Panc1 (cell line): ENCODE results near the gene SMAD7.

Experiments used
- POLR2AphosphoS5 ChIP-seq: IDR thresholded peaks from 2 replicates; pipeline ENCODE4 v1.6.1; 2012; ENCODE audit warnings: mild to moderate bottlenecking, low read depth, low read length, moderate library complexity
- TF ChIP-seq, protein P1 (sequence below): fragments of 450-650 bp; IDR thresholded peaks from 2 replicates; pipeline ENCODE4 v1.5.1; 2017; ENCODE audit warnings: mild to moderate bottlenecking
- TF ChIP-seq, protein P2 (sequence below), 2 experiments: IDR thresholded peaks; 2 replicates each; pipeline ENCODE4 v1.6.1; 2011 to 2012; ENCODE audit warnings: low read depth in 2 of 2, control low read depth in 1 of 2, low read length in 1 of 2, mild to moderate bottlenecking in 1 of 2, moderate library complexity in 1 of 2; ENCODE audit not compliant: insufficient read depth in 1 of 2

GRCh38 chr18:48973731-48974130 lies 23.0 kb upstream of the SMAD7 start:
- TF ChIP-seq, protein P1, sequence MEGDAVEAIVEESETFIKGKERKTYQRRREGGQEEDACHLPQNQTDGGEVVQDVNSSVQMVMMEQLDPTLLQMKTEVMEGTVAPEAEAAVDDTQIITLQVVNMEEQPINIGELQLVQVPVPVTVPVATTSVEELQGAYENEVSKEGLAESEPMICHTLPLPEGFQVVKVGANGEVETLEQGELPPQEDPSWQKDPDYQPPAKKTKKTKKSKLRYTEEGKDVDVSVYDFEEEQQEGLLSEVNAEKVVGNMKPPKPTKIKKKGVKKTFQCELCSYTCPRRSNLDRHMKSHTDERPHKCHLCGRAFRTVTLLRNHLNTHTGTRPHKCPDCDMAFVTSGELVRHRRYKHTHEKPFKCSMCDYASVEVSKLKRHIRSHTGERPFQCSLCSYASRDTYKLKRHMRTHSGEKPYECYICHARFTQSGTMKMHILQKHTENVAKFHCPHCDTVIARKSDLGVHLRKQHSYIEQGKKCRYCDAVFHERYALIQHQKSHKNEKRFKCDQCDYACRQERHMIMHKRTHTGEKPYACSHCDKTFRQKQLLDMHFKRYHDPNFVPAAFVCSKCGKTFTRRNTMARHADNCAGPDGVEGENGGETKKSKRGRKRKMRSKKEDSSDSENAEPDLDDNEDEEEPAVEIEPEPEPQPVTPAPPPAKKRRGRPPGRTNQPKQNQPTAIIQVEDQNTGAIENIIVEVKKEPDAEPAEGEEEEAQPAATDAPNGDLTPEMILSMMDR, result no peak
- no peak for TF ChIP-seq POLR2AphosphoS5
- TF ChIP-seq, protein P2, sequence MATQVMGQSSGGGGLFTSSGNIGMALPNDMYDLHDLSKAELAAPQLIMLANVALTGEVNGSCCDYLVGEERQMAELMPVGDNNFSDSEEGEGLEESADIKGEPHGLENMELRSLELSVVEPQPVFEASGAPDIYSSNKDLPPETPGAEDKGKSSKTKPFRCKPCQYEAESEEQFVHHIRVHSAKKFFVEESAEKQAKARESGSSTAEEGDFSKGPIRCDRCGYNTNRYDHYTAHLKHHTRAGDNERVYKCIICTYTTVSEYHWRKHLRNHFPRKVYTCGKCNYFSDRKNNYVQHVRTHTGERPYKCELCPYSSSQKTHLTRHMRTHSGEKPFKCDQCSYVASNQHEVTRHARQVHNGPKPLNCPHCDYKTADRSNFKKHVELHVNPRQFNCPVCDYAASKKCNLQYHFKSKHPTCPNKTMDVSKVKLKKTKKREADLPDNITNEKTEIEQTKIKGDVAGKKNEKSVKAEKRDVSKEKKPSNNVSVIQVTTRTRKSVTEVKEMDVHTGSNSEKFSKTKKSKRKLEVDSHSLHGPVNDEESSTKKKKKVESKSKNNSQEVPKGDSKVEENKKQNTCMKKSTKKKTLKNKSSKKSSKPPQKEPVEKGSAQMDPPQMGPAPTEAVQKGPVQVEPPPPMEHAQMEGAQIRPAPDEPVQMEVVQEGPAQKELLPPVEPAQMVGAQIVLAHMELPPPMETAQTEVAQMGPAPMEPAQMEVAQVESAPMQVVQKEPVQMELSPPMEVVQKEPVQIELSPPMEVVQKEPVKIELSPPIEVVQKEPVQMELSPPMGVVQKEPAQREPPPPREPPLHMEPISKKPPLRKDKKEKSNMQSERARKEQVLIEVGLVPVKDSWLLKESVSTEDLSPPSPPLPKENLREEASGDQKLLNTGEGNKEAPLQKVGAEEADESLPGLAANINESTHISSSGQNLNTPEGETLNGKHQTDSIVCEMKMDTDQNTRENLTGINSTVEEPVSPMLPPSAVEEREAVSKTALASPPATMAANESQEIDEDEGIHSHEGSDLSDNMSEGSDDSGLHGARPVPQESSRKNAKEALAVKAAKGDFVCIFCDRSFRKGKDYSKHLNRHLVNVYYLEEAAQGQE (IDR thresholded peaks at IDR 0.05; ENCODE audit: insufficient read depth in 1 of 2, low read depth in 2 of 2, low read length in 1 of 2), result no peak
